B cell (primary cell): ENCODE results near the gene UBQLNL. TPM values are rescaled to one million over a fixed set of nuclear protein-coding genes. Genes with fewer than 3 reads are reported as not detected.

Source experiments
- ATAC-seq: fragments of 200-7000 bp; cut with Tn5 transposase; one replicate; pipeline ENCODE4 v1.10.0; 2021; ENCODE audit warnings: low read depth, mild to moderate bottlenecking, moderate number of reproducible peaks, moderate library complexity
- CTCF ChIA-PET: fragments of 350-600 bp; sonication (Branson Sonifier 250); formaldehyde crosslinking; loops from one replicate; lab custom pipeline; 2021; ENCODE audit warnings: antibody characterized with exemption, inconsistent platforms; lab: Charles Lee
- POLR2A ChIA-PET: fragments of 350-600 bp; sonication (Branson Sonifier 250); formaldehyde crosslinking; loops from one replicate; lab custom pipeline; 2021; ENCODE audit warnings: antibody characterized with exemption; lab: Charles Lee
- DNase-seq: peaks from one replicate; pipeline ENCODE4 v3.0.0; 2013
- H2AFZ ChIP-seq: 2 replicates; pipeline ENCODE4 v1.6.1; 2012; ENCODE audit warnings: mild to moderate bottlenecking, low read depth, low read length; ENCODE audit not compliant: insufficient read depth, poor library complexity, severe bottlenecking
- H3K27ac ChIP-seq, 2 donors: 1 replicate in 1 of 2; 2 replicates in 1 of 2; pipeline ENCODE4 v1.5.1; 2012 to 2013; ENCODE audit warnings: low read length in 2 of 2, mild to moderate bottlenecking in 2 of 2, moderate library complexity in 1 of 2
- H3K27me3 ChIP-seq, 4 experiments: fragments of 200-600 bp in 1 of 4; sonication (generic) in 1 of 4; replicated peaks in 1 of 4; 1 replicate in 2 of 4; 2 replicates in 2 of 4; pipeline versions ENCODE4 v1.6.1 to v1.7.0; 2013 to 2016; ENCODE audit warnings: low read length in 3 of 4, mild to moderate bottlenecking in 2 of 4, mixed read lengths in 1 of 4, moderate library complexity in 1 of 4; ENCODE audit not compliant: insufficient read depth in 4 of 4, control insufficient read depth in 3 of 4; ENCODE audit errors: control extremely low read depth in 1 of 4
- H3K36me3 ChIP-seq, 2 experiments: replicated peaks in 1 of 2; 1 replicate in 1 of 2; 2 replicates in 1 of 2; pipeline versions ENCODE4 v1.6.1 to v1.7.1; 2013; ENCODE audit warnings: low read length in 1 of 2; ENCODE audit not compliant: insufficient read depth in 2 of 2, control insufficient read depth in 1 of 2; ENCODE audit errors: control extremely low read depth in 1 of 2, extremely low read depth in 1 of 2
- H3K4me1 ChIP-seq, 2 donors: fragments of 200-600 bp in 1 of 2; sonication (generic) in 1 of 2; 1 replicate in 1 of 2; 2 replicates in 1 of 2; pipeline versions ENCODE4 v1.5.1 to v1.6.1; 2013 to 2017; ENCODE audit warnings: low read length in 2 of 2; ENCODE audit not compliant: control insufficient read depth in 2 of 2, insufficient read depth in 2 of 2
- H3K4me2 ChIP-seq: replicated peaks from 2 replicates; pipeline ENCODE3; 2012; ENCODE audit warnings: mild to moderate bottlenecking, low read depth, low read length; ENCODE audit not compliant: poor library complexity, severe bottlenecking
- H3K4me3 ChIP-seq, 5 experiments: fragments of 200-600 bp in 1 of 5; sonication (generic) in 1 of 5; 1 replicate in 3 of 5; 2 replicates in 2 of 5; pipeline versions ENCODE4 v1.5.1 to v1.7.0; 2011 to 2016; ENCODE audit warnings: low read length in 4 of 5, mild to moderate bottlenecking in 4 of 5, low read depth in 2 of 5, control low read depth in 1 of 5, moderate library complexity in 1 of 5; ENCODE audit not compliant: insufficient read depth in 1 of 5; ENCODE audit errors: control extremely low read depth in 1 of 5, extremely low read depth in 1 of 5
- H3K79me2 ChIP-seq: fragments of 200-600 bp; sonication (generic); one replicate; pipeline ENCODE4 v1.6.0; 2016; ENCODE audit warnings: low read length; ENCODE audit not compliant: control insufficient read depth, insufficient read depth
- H3K9ac ChIP-seq: fragments of 200-600 bp; sonication (generic); 2 replicates; pipeline ENCODE4 v1.6.1; 2017; ENCODE audit warnings: mild to moderate bottlenecking, low read length, moderate library complexity
- H3K9me3 ChIP-seq, 3 donors: one replicate each; pipeline versions ENCODE4 v1.6.1 to v1.7.1; 2013; ENCODE audit warnings: low read length in 2 of 3; ENCODE audit not compliant: control insufficient read depth in 2 of 3, insufficient read depth in 1 of 3; ENCODE audit errors: control extremely low read depth in 1 of 3
- H4K20me1 ChIP-seq: 2 replicates; pipeline ENCODE4 v1.6.0; 2012; ENCODE audit warnings: mild to moderate bottlenecking, low read length; ENCODE audit not compliant: insufficient read depth, control insufficient read depth, poor library complexity, severe bottlenecking
- H3K27ac Mint-ChIP-seq: one replicate; pipeline ENCODE4 v1.8.0; 2021; ENCODE audit warnings: mixed read lengths
- H3K27me3 Mint-ChIP-seq: one replicate; pipeline ENCODE4 v1.8.0; 2021; ENCODE audit warnings: mixed read lengths
- H3K4me1 Mint-ChIP-seq: one replicate; pipeline ENCODE4 v1.8.0; 2021; ENCODE audit warnings: mixed read lengths
- H3K4me3 Mint-ChIP-seq: one replicate; pipeline ENCODE4 v1.8.0; 2021; ENCODE audit warnings: mixed read lengths
- H3K9me3 Mint-ChIP-seq: one replicate; pipeline ENCODE4 v1.8.0; 2022; ENCODE audit warnings: mixed read lengths; ENCODE audit not compliant: insufficient read depth
- CTCF ChIP-seq: fragments of 200-600 bp; IDR thresholded peaks from one replicate; pipeline ENCODE4 v1.8.0; 2022; ENCODE audit warnings: antibody characterized with exemption, mild to moderate bottlenecking
- EZH2 ChIP-seq: IDR thresholded peaks from 2 replicates; pipeline ENCODE4 v1.6.1; 2012; ENCODE audit warnings: borderline replicate concordance, low read depth, mild to moderate bottlenecking, moderate library complexity, low read length; ENCODE audit not compliant: insufficient read depth, poor library complexity, severe bottlenecking
- WGBS: methylation state at CpG from one replicate; pipeline ENCODE4 v1.1.5; 2013; ENCODE audit warnings: missing lambda C conversion rate; ENCODE audit not compliant: insufficient coverage; 5-methylcytosine and 5-hydroxymethylcytosine counted together
- intact Hi-C: fragments of 100-400 bp; cut with micrococcal nuclease; formaldehyde crosslinking; loops from one replicate; pipeline ENCODE4 v1.10.0; 2022
- polyA plus RNA-seq: library from polyadenylated mRNA; depleted of rRNA; stranded (reverse); fragments of >200 nt; gene quantifications from 2 replicates; pipeline ENCODE4 v1.2.3, GENCODE V29; 2012
- total RNA-seq, 2 donors: library from RNA; stranded (reverse); fragments of 120-200 nt in 1 of 2; gene quantifications; 1 replicate in 1 of 2; 2 replicates in 1 of 2; pipeline versions ENCODE4 v1.2.3 to v1.2.4, GENCODE V29; 2013 to 2022

The UBQLNL gene
- total and polyA plus RNA-seq, 2 donors (not counting 1 experiment from before 2014, with no cell fraction given), result 1.3 to 1.9 TPM

- 99% methylated on average over 6 of the region's 9 CpGs for WGBS
- no peaks in the 10 kb centered on the region for H4K20me1 ChIP-seq
- no peaks in the 10 kb centered on the region for H3K9me3 ChIP-seq
- H2AFZ ChIP-seq, result no peak overlapping the region
- Mint-ChIP-seq H3K4me1 (no peaks in the 10 kb centered on the region), H3K4me3 (no peak overlapping the region), H3K27ac (no peak overlapping the region), H3K9me3 (no peaks in the 10 kb centered on the region), H3K27me3 (peaks cover 22% of the 10 kb centered on the region)
- ChIA-PET POLR2A (no interaction called here), CTCF (no interaction called here)
- no peaks in the 10 kb centered on the region for H3K36me3 ChIP-seq
- no peak overlapping the region for H3K9ac ChIP-seq
- intact Hi-C loops, result no loop called here
- no peak overlapping the region for H3K4me3 ChIP-seq
- H3K4me2 ChIP-seq, result no peak overlapping the region
- H3K27me3 ChIP-seq, result no peaks in the 10 kb centered on the region
- H3K4me1 ChIP-seq, result no peaks in the 10 kb centered on the region
- DNase-seq (no peak), ATAC-seq (no peak)
- H3K27ac ChIP-seq, result no peak overlapping the region
- TF ChIP-seq EZH2, result no peak
- TF ChIP-seq CTCF, result no peak
- H3K79me2 ChIP-seq, result no peaks in the 10 kb centered on the region
These were observed 11.0 kb downstream of the UBQLNL start for GRCh38 chr11:5505363-5506048.

GRCh38 chr11:5504403-5504921 is 12.0 kb downstream of the UBQLNL start:
- Mint-ChIP-seq H3K27me3 (peaks cover 24% of the 10 kb centered on the region), H3K27ac (no peak overlapping the region), H3K4me3 (no peak overlapping the region), H3K4me1 (no peaks in the 10 kb centered on the region), H3K9me3 (no peaks in the 10 kb centered on the region)
- 83% methylated on average over 1 of the region's 2 CpGs for WGBS
- Histone ChIP-seq H4K20me1 (no peaks in the 10 kb centered on the region), H3K4me2 (no peak overlapping the region), H3K36me3 (no peaks in the 10 kb centered on the region), H3K9me3 (no peaks in the 10 kb centered on the region), H3K27ac (no peak overlapping the region), H3K4me3 (no peak overlapping the region), H3K9ac (no peak overlapping the region), H3K79me2 (no peaks in the 10 kb centered on the region), H3K4me1 (no peaks in the 10 kb centered on the region), H3K27me3 (no peaks in the 10 kb centered on the region), H2AFZ (no peak overlapping the region)
- intact Hi-C loops, result no loop called here
- DNase-seq (no peak), ATAC-seq (no peak)
- POLR2A ChIA-PET, result no interaction called here
- no peak for TF ChIP-seq CTCF
- TF ChIP-seq EZH2, result no peak
- CTCF ChIA-PET, result interaction anchor here (1.6 kb wide), 1 partner anchor 28 kb away, joined by 4 read pairs; no protein-coding TSS in a partner anchor
